Fibroblast of mammary gland (primary cell): ENCODE results near the gene ENDOV.

Experiments used
- DNase-seq: peaks from one replicate; pipeline ENCODE4 v3.0.0-alpha.2; 2010; ENCODE audit warnings: low read depth
- H3K4me3 ChIP-seq: 2 replicates; pipeline ENCODE4 v1.5.1; 2011; ENCODE audit warnings: low read depth, mild to moderate bottlenecking, low read length, moderate library complexity; ENCODE audit not compliant: control insufficient read depth
- TF ChIP-seq, protein P1 (sequence below): conservative IDR thresholded peaks from 2 replicates; pipeline ENCODE4 v1.5.1; 2011; ENCODE audit warnings: low read depth, low read length, inconsistent platforms; ENCODE audit not compliant: control insufficient read depth, insufficient read depth

Gene ENDOV

DNA sequence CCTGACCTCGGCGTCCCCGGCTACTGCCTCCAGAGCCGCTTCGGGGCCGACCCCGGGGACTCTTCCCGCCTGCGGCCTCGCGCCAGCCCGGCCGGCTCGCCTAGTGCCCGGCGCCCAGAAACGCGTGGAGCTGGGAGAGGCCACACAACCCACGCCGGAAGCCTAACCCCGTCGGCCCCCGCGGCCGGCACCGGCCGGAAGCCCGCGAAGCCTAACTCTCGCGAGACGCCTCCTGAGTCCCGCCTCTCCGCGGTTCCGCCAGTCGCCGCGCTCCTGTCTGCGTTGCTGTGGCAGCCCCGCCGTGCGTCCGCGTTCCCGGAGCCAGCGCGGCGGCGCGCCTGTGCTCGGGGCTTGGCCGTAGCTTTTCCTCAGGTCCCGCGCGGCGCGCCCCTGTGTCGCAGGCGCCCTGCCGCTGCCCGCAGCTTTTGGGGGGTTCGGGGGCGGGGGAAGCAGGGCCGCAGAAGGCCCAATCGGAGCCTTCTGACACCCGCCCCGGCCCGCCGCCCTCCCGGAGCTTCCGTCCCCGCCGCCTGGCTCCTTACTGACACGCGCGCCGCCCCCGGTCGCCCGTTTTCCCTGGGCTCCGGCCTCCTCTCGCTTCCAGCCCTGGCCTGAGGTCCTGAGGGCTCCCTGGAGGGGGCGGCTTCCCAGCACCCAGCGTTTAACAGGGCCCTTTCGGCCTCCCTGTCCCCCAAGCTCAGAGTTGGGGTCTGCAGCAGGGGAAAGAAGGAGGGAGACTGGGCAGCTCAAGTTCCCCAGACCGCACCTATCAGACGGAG, 39.8 kb downstream of the ENDOV start:
- TF ChIP-seq, protein P1, sequence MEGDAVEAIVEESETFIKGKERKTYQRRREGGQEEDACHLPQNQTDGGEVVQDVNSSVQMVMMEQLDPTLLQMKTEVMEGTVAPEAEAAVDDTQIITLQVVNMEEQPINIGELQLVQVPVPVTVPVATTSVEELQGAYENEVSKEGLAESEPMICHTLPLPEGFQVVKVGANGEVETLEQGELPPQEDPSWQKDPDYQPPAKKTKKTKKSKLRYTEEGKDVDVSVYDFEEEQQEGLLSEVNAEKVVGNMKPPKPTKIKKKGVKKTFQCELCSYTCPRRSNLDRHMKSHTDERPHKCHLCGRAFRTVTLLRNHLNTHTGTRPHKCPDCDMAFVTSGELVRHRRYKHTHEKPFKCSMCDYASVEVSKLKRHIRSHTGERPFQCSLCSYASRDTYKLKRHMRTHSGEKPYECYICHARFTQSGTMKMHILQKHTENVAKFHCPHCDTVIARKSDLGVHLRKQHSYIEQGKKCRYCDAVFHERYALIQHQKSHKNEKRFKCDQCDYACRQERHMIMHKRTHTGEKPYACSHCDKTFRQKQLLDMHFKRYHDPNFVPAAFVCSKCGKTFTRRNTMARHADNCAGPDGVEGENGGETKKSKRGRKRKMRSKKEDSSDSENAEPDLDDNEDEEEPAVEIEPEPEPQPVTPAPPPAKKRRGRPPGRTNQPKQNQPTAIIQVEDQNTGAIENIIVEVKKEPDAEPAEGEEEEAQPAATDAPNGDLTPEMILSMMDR = no peak
- DNase-seq = peak; percentile 95
- H3K4me3 ChIP-seq = peak overlapping the region; percentile 66

DNA sequence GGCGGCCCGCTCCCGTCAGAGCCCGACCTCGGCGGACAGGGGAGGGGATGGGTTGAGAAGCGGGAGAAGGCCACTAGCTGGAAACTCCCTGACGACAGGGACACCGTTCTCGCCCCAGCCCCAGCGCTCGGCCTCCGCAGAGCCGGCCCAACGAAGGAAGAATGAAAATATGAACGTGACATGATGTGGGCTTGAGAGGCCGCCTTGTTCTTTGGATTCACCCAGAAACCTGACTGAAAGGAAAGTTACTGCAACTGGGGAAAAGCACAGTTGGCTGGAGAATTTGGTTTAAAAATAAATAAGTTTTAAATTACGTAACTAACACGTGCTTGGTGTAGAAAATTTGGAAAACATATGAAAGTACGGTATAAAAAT, 40.4 kb downstream of the ENDOV start:
- DNase-seq = no peak
- TF ChIP-seq, protein P1 = no peak
- peak overlapping the region; percentile 57 for H3K4me3 ChIP-seq

DNA sequence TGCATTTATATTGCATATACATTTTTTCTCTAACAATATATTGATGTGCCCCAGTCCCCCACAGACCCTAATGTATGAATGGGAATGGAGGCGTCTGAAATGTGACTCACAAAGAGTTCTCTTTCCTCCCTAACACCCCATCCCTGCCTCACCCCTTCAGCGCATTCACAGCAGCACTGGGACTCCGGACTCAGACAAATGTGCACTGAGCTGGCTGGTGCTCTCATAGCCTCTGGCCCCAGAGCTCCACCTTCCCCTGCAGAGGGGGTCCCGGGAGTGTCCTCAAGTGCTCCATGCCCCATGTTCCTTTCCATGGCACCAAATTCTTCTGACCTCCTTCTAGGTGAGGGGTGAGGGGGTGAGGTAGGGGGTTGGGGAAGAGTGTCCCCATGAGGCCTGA, 40.8 kb downstream of the ENDOV start:
- peak overlapping the region; percentile 57 for H3K4me3 ChIP-seq
- peak; percentile 14 for DNase-seq
- TF ChIP-seq, protein P1 = no peak

DNA sequence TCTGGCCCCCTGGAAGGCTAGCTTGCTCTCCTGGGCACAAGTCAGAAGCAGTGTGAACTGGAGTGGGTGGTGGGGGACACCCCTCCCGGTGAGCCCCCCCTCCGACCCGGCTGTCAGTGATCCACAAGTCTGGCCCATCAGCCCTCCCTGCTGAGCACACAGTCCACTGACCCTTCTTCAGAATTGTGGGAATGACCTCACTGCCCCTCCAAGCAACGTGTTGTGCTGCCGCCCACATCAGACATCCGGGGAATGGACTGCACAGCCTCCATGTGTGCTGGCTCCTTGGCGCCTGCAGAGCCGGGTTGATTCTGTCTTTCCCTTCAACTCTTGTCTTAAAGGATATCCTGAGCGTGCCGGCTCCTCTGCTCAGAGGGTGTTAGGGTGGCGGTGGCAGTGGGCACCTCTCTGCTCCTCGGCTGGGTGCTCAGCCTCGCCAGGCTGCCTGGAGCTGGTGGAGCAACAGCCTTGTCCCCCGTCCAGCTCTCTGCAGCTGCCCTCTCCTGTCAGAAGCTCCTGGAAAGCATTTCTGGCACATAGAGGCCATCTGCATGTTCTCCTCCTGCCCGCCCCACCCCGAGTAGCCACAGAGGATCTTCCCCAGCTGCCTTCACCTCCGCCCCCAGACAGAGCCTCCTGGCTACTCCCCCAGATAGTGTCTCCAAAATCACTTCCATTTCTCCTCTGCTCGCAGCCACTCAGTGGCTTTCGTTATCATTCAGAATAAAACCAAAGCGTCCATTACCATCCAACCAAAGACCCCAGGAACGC, 41.7 kb downstream of the ENDOV start:
- no peak overlapping the region for H3K4me3 ChIP-seq
- DNase-seq = peak; percentile 38
- TF ChIP-seq, protein P1 = no peak

DNA sequence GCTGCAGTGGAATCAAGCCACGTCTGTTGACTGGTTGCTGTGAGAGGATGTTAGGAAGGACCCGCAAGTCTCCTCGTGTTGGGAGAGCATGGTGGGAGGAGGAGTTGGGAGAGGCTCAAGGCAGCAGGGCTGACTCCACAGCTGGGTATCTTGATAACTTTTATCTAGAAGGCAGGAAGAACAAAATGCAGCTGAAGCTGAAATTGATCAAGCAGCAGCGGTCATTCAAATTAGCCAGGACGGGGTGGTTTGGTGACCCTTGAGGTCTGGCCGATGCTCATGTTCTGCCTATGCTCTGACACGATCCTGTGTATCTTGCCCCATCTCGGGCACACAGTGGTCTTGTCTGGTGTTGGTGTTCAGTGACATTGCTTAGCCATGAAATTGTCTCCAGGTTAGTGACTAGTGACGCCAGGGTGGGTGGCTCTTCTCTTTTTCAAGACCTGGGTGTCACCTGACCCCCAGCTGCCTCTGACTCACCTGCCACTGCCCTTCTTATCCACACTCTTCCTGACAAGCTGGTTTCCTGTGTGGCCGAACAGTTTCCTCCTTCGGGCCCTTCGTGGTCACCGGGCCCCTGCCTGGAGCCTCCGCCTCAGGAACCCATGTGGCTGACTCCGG, 42.4 kb downstream of the ENDOV start:
- H3K4me3 ChIP-seq = no peak overlapping the region
- DNase-seq = no peak
- TF ChIP-seq, protein P1 = no peak

DNA sequence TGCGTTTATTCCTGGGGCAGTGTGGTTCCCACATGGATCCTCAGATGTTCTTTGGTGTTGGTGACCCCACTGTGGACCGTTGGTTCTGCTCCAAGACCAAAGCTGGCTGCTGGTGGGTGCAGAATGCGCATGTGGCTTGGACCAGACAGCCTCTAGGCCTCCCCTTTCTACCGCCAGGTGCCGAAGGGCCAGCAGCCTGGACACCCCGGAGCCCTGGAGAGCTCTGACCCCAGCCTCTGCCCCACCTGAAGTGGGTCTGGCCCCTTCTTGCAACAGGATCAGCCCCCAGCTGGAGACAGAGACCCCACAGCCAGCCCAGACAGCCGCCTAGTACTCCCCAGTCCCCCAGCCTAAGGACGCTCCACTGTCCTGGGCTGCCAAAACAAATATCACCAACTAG, 43.0 kb downstream of the ENDOV start:
- no peak for DNase-seq
- TF ChIP-seq, protein P1 = no peak
- no peak overlapping the region for H3K4me3 ChIP-seq
